ENCODE results near the gene AKAP12.

Gene AKAP12

GRCh38 chr6:151269321-151269995 lies 29.7 kb downstream of the AKAP12 start:
- TF ChIP-seq MAX (IDR thresholded peaks at IDR 0.05; ENCODE audit: low read depth, low read length) = no peak
- TF ChIP-seq POLR2A (IDR thresholded peaks at IDR 0.05; ENCODE audit: extremely low read depth, insufficient read length) = no peak
- TF ChIP-seq CTCF (IDR thresholded peaks at IDR 0.05; ENCODE audit: low read depth, low read length) = no peak
- no peak for TF ChIP-seq MYC (IDR thresholded peaks at IDR 0.05; ENCODE audit: low read depth, low read length)
- H3K4me3 ChIP-seq (ENCODE audit: low read depth, low read length) = no peak overlapping the region
- no peak for DNase-seq (ENCODE audit: low read depth)

DNA sequence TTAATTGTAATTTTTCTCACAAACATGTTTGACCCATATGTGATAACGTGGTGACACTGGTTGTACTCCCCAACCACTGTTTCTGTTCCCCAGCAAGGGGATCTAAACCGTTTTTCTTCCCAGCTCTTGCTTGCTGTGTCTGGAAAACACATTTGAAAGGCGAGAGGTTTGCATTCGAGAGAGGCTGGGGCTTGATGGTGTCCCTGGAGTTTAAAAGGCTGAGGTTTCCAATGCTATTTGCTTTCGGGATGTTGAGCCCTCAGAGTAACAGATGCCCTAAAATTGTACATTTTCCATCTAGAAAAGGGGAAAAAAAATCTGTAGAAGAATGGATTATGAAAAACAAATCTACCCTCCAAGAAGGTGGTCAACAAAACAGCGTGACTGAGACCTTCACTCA lies 35.4 kb downstream of the AKAP12 start:
- DNase-seq (ENCODE audit: low read depth) = no peak
- H3K4me3 ChIP-seq (ENCODE audit: low read depth, low read length) = no peak overlapping the region
- TF ChIP-seq CTCF (IDR thresholded peaks at IDR 0.05; ENCODE audit: low read depth, low read length) = no peak
- no peak for TF ChIP-seq POLR2A (IDR thresholded peaks at IDR 0.05; ENCODE audit: extremely low read depth, insufficient read length)
- no peak for TF ChIP-seq MYC (IDR thresholded peaks at IDR 0.05; ENCODE audit: low read depth, low read length)
- no peak for TF ChIP-seq MAX (IDR thresholded peaks at IDR 0.05; ENCODE audit: low read depth, low read length)

- no peak for DNase-seq (ENCODE audit: low read depth)
- TF ChIP-seq POLR2A (IDR thresholded peaks at IDR 0.05; ENCODE audit: extremely low read depth, insufficient read length) = no peak
- no peak overlapping the region for H3K4me3 ChIP-seq (ENCODE audit: low read depth, low read length)
Observed at GRCh38 chr6:151275566-151275965, 35.8 kb downstream of the AKAP12 start.

GRCh38 chr6:151276112-151276740 lies 36.5 kb downstream of the AKAP12 start:
- TF ChIP-seq MYC (IDR thresholded peaks at IDR 0.05; ENCODE audit: low read depth, low read length) (no peak), MAX (IDR thresholded peaks at IDR 0.05; ENCODE audit: low read depth, low read length) (no peak), POLR2A (IDR thresholded peaks at IDR 0.05; ENCODE audit: extremely low read depth, insufficient read length) (no peak), CTCF (IDR thresholded peaks at IDR 0.05; ENCODE audit: low read depth, low read length) (no peak)
- H3K4me3 ChIP-seq (ENCODE audit: low read depth, low read length) = no peak overlapping the region
- DNase-seq (ENCODE audit: low read depth) = no peak

- no peak for DNase-seq (ENCODE audit: low read depth)
- no peak overlapping the region for H3K4me3 ChIP-seq (ENCODE audit: low read depth, low read length)
- TF ChIP-seq MYC (IDR thresholded peaks at IDR 0.05; ENCODE audit: low read depth, low read length) (no peak), MAX (IDR thresholded peaks at IDR 0.05; ENCODE audit: low read depth, low read length) (no peak), POLR2A (IDR thresholded peaks at IDR 0.05; ENCODE audit: extremely low read depth, insufficient read length) (no peak), CTCF (IDR thresholded peaks at IDR 0.05; ENCODE audit: low read depth, low read length) (no peak)
Observed at GRCh38 chr6:151279891-151280290, 40.1 kb downstream of the AKAP12 start.

DNA sequence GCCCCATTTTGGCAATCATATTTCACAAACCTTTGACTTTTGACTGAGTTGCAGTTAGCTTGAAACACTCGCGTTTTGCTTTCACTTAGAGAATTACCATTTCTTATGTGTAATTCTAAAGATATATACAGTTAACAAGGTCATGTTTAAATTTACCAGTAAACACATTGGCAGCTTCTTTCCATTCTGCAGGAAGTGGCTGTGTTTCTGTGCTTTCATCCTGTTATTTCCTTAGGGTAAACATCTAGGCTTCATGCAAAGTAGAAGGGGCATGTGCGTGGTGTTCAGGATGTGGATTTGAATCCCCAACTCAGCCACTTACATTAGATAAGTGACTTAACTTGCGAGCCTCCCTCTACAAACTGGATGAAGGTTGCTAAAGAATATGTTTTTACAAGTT lies 41.1 kb downstream of the AKAP12 start:
- DNase-seq (ENCODE audit: low read depth) = no peak
- TF ChIP-seq CTCF (IDR thresholded peaks at IDR 0.05; ENCODE audit: low read depth, low read length) = no peak
- no peak for TF ChIP-seq MAX (IDR thresholded peaks at IDR 0.05; ENCODE audit: low read depth, low read length)
- TF ChIP-seq POLR2A (IDR thresholded peaks at IDR 0.05; ENCODE audit: extremely low read depth, insufficient read length) = no peak
- H3K4me3 ChIP-seq (ENCODE audit: low read depth, low read length) = no peak overlapping the region
